HG03432 (cell line): ENCODE measurements around the gene LRRC61.

Experiments
- ATAC-seq: cut with Tn5 transposase; IDR thresholded peaks from one replicate; pipeline ENCODE4 v1.9.1; 2021; ENCODE audit warnings: mild to moderate bottlenecking, moderate library complexity; ENCODE audit not compliant: unreplicated experiment

The LRRC61 gene

DNA sequence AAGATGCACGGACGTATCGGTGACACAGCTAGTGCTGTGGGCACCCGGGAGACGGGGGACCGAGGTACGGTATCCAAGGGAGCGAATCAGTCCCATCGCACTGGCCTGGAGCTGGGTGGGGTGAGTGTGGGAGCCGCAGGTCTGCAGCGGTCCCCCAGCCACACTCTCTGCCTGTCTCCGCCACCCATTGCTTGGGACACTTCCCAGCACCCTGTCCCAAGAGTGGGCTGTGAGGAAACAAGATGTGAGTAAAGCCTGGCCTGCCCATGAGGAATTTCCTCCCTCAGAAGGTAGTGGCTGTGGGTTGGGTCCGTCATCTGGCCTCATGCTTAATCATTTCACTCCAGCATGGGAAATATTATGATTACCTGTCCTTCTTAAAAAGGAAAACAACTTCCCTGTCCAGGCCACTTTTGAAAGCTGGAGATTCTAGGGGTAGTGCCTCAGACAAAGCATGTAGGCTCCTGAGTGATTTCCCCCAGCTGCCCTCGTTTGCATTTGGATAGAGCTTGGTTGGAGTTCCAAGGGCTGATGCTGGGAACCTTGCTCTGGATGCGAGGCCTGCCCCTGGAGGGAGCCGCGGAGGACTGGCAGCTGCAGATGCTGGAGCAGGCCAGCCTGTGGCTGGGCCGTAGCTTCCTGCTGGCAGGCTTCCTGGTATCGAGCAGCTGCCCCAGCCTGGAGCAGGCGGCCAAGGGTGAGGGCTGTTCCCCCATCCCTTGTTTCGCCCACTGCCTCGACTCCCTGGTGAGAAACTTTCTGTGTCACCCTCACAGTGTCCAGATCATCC lies 6.4 kb downstream of the LRRC61 start:
- ATAC-seq, result no peak

DNA sequence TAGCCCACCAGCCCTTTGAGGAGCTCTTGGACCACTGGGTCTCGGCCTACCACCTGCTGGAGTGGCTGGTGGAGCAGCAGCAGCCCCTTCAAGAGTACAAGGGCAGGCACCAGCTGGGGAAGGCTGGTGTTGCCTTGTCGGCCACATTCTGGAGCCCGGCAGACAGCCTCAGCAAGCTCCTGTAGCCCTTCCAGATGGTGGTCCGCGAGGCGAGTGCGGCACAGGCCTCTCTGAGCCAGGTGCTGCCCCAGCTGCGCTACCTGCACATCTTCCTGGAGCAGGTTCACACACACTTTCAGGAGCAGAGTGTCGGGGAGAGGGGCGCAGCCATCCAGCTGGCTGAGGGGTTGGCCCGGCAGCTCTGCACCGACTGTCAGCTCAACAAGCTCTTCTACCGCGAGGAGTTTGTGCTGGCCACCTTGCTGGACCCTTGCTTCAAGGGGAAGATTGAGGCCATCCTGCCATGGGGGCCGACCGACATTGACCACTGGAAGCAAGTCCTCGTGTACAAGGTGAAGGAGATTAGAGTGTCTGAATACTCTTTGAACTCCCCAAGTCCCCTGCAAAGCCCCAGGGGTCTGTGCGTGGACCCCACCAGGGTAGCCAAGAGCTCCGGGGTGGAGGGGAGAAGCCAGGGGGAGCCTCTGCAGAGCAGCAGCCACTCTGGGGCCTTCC lies 7.2 kb downstream of the LRRC61 start:
- ATAC-seq, result no peak

DNA sequence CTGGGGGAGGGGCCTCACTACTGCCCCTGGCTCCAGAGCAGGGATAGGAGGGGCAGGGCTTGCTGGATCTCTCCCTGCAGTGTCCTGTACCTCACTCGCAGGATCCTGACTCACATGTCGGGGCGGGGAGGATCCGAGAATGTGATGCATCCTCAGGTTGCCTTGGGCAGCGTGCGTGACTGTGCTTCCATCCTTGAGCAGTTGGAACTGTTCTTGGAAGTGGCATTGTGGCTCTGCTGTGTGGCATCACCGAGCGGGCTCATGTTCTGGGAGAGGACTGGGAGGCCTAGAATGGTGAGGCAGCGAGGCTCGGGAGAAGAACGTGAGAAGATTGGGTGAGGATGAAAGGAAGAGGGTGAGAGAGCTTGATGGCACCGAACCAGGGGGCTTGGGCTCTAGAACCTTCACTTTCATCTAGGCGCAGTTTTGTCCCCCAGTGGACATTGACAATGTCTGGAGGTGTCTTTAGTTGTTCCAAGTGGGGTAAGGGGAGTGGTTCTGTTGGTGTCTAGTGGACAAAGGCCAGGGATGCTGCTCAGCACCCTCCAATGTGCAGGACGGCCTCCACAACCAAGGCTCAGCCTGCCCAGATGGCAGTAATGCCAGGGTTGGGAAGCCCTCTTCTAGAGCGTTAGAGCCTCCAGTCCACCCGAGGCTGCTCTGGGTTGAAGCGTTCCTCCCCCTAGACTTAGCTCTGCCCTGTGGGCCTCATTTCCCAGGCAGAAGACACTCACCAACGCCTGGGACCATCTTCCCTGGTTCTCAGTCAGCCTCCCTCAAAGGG lies 9.9 kb downstream of the LRRC61 start:
- ATAC-seq, result no peak

DNA sequence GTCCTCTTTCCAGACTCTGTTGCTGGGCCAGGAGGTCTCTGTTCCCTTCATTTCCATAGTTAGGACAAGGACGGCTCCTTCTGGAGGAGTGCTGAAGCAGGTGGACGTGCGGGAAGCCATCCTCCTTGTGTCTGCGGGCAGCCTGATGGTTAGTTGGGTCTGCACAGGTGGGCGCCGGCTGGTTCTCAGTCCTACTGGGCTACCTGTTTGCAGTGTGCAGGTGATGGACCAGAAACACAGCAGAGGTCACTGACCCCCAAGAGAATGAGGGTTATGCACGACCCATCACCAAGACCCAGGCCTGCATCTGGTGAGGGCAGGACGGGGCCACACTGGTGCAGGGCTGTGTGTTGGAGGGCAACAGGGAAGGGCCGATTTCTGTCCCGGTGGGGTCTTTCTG lies 10.5 kb downstream of the LRRC61 start:
- ATAC-seq, result no peak

DNA sequence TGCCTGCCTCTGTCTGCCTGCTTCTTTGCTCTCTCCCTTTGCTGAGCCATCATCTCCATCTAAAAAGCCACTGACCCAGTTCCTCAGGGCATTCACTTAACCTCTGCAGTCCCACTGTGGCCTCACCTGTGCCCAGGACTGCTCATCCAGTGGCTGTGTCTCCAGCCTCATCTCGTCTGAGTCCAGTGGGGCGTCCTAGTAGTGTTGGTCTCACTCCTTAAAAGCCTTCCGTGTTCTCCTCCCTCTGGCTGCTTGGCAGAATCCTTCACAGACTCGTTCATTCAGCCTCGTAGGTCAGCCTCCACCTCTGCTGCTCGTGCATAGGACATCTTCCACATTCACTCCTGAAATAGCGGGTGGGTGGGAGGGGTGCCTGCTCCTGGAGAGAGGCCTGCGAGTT lies 11.0 kb downstream of the LRRC61 start:
- ATAC-seq, result no peak

DNA sequence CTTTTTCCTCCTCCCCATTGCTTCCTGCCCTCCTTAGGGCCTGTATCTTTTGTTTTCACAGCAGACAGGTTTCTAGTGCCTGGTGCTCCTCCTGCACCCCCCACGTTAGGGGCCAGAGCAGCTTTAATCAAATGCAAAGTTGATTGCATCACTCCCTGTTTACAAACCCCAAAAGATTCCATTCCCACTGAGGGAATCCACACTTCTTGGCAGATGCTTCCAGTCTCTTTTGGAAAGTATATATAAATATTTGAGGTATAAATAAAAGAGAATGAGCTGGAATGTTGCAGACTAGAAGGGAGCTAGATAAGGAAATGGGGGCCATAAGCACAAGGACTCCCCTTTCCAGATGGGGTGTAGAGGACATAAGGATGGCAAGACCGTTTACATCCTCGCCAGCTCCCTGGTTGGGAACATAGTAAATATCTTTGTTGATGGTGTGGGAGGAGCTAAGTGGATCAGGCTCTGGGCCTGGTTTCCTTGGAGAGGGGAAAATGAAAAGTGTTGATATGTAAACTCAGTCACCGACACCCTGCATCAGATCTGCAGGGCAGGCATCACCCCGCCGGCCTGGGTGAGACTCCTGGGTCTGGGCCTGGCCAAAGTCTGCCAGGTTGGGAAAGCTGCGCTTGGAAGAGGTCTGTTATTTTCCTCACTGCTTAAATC lies 12.1 kb downstream of the LRRC61 start:
- no peak for ATAC-seq

DNA sequence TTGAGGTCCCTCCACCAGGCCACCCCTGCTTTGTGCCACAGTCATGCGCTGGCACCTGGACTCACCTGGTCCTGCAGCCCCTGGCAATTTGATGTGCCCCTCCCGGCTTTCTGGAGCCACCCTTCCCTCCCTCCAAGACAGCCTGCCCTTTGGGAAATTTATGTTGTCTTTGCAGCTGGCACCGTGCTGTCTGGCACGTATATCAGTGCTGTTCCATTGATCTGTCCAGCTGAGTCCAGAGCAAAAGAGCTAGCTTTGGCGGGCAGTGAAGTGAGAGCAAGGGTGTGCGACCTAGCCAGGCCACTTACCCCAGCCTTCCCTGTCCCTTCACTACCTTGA lies 12.6 kb downstream of the LRRC61 start:
- ATAC-seq, result no peak

DNA sequence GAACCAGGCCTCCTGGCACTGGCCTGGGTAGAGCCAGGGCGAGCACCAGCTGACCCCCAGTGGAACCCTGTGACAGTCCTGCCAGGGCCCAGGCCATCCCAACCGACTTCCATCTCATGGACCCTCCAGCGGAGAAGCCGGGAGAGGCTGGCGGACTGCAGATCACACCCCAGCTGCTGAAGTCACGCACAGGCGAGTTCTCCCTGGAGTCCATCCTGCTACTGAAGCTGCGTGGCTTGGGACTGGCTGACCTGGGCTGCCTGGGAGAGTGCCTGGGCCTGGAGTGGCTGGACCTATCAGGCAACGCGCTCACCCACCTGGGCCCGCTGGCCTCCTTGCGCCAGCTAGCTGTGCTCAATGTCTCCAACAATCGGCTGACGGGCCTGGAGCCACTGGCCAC lies 13.6 kb downstream of the LRRC61 start:
- no peak for ATAC-seq

DNA sequence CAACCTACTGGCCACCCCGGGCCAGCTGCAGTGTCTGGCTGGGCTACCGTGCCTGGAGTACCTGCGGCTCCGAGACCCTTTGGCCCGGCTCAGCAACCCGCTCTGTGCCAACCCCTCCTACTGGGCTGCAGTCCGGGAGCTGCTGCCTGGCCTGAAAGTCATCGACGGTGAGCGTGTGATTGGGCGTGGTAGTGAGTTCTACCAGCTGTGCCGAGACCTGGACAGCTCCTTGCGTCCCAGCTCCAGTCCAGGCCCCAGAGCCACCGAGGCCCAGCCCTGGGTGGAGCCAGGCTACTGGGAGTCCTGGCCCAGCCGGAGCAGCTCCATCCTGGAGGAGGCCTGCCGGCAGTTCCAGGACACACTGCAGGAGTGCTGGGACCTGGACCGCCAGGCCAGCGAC lies 14.0 kb downstream of the LRRC61 start:
- no peak for ATAC-seq

DNA sequence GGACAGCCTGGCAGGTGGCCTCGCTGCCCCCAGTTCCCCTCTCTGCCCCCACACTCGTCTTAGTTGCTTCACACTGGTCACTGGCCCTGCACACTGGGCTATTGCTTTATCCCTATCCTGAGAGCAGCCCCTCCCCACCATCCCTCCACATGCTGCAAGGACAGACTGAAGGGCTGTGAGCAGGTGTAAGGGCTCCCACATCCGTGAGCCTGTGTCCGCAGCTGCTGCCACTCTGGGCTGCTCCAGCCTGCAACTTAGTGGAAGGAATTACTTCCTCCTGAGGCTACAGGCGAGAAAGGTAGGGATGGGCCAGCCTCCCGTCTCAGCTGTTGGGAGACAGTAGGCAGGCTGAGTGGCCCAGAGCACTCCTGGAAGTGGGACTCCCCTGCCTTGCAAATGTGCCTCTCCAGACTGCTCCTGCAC lies 14.5 kb downstream of the LRRC61 start:
- ATAC-seq, result no peak

DNA sequence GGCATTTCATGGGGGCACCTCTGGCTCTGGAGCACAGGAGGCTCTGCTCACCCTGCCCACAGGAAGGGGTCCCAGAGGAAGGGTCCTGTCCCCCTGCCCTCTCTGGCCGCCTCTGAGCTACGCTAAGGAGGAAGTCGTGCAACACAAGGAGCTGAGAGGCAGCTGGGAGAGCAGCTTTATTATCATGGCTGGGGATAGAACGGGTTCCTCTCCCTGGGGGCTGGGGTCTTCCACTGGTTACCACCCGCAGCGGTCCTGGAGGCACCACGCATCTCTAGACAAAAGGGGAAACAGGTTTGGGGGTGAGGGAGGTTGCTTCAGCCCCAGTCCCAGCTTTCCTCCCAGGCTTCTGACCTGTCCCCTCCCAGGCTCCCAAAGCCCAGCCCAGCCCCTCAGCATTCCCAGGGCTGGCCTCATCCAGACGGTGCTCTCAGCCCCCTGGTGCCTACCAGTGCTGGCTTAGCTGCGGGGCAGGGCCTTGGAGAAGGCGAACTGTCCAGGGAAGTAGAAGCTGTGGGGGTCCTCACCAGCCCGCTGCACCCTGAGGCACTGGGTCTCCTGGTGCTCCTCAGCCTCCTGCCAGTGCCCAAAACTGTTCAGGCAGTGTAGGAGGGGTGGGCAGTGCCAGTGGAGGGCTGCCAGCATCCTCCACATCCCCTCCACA lies 15.1 kb downstream of the LRRC61 start:
- no peak for ATAC-seq

DNA sequence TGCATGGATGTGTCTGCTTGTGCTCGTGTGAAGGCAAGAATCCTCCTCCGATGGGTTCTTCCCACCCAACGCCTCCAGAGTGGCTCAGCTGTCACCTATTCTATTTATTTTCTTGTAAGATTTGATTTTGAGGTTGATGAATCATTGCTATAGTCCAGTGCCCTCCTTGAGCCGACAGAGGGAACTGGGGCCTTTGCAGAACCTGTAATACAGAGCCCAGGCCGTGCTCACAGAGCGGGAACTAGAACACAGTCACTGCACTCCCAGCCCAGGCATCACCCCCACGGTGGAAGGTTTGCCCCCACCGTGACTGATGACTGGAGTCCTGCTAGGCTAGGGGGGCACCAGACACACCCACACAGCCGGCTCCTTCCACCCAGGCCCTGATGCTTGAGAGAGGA lies 16.3 kb downstream of the LRRC61 start:
- peak; percentile 50 for ATAC-seq

DNA sequence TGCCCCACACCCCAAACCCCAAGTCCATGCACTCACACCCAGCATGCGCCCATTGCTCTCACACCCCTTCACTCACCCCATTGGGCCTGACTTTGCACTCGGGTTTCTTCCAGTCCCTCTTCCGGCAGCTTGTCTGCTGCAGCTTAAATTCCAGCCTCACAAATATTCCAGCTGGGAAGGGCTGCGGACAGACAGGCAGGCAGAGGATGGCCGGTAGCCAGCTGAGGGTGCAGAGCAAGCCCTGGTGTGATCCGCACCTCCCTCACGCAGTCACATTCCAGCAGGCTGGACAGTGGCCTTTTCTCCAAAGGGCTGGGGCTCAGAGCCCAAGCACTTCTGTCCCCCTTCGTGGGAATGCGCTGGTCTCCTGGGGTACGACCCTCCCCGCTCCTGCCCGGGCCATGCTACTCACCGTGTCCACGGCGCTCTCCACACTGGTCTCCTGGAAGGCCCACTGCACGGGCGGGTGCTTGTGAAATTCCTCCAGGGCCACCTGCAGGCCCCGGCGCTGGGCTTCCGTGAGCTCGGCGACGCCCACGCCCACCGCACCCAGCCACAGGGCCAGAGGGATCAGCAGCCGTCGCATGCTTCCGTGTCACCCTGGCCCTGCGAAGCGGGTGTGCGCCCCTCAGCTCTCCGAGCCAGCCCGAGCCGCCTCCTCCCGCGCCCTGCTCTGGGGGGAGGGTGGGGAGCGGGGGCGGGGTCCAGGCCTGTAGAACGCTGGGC lies 17.0 kb downstream of the LRRC61 start:
- peak; percentile 35 for ATAC-seq

DNA sequence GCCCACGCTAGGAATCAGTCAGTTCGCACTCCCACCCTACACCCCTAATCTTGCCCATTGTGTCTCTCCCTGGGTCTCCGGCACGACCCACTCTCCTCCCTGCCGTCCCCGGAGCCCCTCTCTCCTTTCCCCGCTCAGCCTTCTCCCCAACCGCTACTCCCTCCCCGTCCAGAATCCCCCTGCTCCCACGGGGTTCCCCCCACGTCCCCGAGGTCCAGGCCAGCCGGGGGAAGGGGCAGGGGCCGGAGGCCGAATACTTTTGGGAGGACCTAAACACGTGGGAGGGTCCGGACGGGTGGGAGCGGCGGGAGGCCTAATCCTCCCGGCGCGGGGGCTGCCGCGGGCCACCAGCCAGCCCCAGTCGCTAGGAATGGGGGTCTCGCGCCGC lies 17.7 kb downstream of the LRRC61 start:
- ATAC-seq, result no peak

DNA sequence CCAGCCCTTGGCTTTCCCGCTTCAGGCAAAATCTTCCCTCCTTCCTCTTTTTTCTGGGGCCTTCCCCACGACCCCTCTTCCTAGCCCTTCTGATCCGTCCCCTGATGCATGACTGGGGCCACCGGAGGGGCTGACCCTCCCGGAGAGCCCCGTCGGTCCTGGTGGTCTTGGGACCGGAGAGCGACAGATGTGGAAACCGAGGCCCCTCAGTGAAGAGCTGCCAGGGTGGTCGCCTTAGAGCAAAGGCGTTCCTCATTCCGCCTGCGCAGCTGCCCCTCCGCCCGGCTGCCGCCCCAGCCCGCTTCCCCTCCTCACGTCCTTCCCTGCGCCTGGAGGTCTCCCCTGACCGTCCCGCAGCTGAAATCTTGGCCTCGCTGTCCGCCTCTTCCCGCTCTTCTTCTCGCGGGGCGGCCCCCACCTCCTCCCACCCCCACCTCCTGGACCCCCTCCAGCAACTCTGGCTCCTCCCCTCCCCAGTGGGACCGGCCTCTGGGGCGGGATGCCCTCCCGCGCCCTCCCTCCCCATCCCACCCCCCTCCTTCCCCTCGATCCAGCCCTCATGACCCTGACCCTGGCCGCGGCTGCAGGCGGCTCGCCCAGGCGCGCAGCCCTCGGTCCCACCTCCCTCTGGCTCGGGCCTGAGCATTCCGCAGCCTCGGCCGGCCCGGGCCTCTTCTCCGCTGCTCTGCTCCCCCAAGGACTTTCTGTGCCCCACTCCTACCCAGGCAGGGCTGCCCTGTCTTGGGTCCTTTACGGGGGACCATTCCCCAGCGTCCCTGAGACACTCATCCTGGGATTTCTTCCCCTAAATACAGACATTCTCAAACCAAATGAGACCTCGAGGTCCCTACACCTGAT lies 18.3 kb downstream of the LRRC61 start, which contains the start of gene RARRES2:
TSS of gene RARRES2 (minus strand) at position 367 of the 858 bp plus-strand sequence. CDS start 1,020 bp downstream, outside the sequence.
- no peak for ATAC-seq

DNA sequence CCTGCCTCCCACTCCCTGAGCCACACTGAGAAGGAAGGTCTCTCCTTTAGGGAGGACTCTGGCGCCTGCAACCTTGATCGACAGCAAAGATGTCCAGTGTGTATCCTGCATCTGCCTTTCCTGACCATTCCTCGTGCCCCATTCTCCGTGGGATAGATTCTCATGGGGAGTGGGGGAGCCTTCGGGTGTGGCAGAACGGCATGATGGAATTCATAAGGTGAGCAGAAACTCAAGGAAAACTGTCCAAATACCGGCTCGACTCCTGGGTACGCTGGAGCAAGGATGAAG lies 18.9 kb downstream of the LRRC61 start:
- ATAC-seq, result no peak

DNA sequence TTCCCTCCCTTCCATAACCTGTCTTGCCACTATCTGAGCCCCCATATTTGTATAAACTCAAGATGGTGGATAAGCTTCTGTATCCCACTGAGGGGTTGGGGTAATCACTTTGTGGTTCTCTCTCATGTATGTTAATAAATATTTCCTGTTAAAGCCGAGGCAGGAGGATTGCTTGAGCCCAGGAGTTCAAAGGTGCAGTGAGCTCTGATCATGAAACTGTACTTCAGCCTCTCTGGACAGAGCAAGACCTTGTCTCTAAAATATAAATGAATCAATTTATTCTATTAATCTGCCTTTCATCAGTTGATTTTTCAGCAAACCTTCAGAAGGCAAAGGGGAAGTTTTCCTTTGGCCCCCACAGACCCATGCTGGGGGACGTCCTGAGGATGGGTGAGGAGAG lies 20.1 kb downstream of the LRRC61 start:
- no peak for ATAC-seq

DNA sequence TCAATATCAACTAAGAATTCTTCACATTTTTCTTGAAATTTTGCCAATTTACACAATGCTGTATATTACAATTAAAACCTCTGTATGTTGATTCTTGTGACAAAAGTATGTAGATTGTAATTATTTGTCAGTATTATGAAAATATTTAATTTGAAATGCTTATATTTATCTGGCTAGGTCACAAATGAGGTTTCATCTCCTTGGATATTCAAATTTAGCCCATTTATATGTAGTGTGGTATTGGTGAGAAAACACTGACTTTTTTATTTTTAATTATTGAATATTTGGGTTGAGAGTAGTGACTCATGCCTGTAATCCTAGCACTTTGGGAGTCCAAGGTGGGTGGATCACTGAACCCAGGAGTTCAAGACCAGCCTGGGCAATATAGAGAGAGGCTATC lies 21.1 kb downstream of the LRRC61 start:
- ATAC-seq, result no peak

DNA sequence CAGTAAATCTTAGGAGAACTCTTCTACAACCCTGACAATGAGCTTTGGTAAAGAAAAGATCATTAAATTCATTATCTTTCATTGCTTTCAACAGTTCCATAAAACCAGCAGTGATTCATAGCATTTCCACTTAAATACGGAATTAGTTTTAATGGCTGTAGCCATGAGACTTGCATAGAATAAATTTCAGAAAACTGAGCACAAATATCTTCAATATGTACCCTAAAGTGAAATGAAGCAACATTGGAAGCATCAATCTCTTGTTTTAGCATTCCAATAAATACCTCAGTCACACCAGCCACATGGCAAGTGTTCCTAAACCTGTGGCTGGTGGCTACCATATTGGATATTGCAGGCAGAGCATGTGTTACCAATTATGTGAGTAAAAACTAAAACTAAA lies 21.9 kb downstream of the LRRC61 start:
- no peak for ATAC-seq
